HG02763 (cell line): ENCODE data around the gene SARDH.

Experiments used
- ATAC-seq: cut with Tn5 transposase; IDR thresholded peaks from one replicate; pipeline ENCODE4 v1.9.1; 2021; ENCODE audit warnings: mild to moderate bottlenecking, moderate library complexity; ENCODE audit not compliant: unreplicated experiment

SARDH gene

GRCh38 chr9:133673258-133673655 lies 64.9 kb downstream of the SARDH start:
- ATAC-seq = no peak

DNA sequence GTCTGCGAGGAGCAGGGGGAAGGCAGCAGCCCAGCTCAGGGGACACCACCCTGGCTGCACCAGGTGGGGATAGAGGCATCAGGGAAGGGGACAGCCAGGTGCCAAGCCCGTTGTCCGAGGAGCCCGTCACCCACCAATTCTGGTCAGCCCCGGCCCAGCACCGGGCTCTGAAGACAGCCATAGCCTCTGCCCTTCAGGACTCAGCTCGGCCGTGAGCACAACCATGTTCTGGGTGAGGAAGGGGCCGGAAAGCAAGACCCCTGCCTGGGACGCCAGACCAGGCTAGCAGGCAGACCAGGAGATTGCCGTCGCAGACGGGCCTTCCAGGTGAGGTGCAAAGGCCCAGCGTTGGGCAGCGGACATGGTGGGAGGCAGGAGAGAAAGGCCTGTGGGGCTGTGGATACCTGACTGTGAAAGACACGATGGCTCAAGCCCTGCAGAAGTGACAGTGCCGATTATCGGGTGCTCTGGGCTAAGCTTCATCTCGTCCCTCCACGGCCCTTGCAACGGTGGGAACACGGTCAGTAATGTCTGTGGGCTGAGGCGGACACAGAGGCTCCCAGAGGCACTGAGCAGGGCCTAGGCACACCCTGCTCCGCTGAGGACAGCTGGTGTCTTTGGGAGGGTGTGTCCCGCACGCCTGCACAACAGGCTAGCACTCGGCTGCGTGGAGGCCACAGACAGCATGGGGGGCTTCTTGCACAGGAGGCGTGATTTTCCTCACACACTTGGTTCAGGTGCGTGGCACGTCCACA lies 65.5 kb downstream of the SARDH start:
- ATAC-seq = no peak

GRCh38 chr9:133671371-133671770 lies 66.8 kb downstream of the SARDH start:
- no peak for ATAC-seq

DNA sequence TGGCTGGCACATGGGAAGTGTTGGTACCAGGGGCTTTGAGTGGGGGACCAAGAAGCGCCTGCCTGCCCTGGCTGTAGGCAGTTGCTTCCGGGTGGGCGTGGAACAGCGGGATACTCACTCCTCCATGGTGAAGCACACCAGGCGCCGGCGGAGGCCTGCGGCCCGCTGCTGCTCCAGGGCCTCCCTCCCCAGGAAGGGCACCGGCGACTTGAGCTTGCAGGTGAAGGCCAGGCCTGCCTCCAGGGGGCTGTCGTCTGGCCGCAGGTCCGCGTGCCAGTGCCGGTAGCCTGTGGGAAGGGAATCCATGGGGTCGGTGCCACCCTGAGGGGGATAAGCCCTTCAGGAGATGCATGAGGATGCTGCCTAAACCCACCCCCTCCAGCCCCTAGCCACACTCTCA lies 67.7 kb downstream of the SARDH start:
- no peak for ATAC-seq

DNA sequence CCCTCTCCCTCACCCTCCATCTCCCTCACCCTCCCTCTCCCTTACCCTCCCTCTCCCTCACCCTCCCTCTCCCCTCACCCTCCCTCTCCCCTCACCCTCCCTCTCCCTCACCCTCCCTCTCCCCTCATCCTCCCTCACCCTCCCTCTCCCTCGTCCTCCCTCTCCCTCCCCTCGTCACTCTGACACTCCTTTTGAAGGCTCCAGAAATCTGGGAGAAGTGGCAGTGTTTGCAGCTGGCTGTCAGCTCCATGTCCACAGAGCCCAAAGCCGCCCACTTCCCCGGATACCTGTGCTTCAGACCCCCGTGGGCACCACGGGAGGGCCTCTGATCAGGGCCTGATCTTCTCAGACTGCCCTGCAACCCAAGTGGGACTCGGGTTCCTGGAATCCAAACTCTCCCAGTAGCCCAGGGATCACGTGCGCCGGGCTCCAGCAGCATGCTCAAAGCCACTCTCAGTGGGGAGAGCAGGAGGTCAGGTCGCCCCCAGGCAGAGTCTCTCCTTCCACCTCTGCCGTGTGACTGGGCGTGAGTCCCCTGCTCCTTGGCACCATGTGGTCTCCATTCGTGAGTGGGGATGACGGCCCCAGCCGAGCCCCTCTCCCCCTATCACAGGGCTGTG lies 68.9 kb downstream of the SARDH start:
- ATAC-seq = no peak

DNA sequence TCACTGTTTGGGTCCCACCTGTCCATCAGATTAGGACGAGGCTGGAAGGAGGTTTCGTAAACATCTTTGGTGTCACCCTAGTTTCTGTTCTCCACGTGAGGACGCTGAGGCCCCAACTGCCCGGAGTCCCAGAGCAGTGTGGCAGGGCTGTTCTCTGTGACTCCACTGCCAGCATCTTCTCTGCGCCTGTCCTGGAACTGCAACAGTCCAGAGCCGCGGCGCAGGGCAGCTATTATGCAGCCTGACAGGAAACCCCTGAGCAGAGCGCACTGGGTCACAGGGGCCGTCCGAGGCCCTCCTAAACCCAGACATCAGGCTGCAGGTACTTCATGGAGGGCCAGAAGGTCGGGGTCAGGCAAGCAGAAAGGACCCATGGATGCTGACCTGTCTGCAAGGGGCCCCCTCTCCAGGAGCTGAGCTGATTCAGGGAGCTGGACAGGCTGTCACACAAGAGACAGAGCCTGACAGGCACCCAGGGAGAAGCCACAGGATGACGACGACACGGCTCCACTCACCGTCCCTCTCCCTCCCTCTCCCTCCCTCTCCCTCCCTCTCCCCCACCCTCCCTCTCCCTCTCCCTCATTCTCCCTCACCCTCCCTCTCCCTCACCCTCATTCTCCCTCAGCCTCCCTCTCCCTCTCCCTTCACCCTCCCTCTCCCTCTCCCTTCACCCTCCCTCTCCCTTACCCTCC lies 70.2 kb downstream of the SARDH start:
- no peak for ATAC-seq

DNA sequence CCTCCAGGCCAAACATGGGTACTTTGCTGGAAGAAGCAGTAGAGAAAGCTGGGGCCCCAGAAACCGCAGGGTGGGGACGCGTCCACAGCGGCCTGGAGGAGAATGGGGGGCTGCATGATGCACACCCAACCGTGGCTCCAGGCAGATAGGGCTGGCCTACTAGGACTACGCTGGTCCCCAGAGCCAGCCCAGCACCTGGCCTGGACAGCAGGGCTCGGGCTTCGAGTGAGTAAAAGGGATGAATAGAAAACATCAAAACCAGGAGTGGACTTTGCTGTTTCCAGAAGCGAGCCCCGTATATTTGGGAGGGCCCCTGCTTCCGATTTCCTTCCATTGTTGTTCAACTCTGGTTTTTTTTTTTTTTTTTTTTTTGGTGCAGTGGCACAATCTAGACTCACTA lies 71.3 kb downstream of the SARDH start:
- ATAC-seq = no peak

DNA sequence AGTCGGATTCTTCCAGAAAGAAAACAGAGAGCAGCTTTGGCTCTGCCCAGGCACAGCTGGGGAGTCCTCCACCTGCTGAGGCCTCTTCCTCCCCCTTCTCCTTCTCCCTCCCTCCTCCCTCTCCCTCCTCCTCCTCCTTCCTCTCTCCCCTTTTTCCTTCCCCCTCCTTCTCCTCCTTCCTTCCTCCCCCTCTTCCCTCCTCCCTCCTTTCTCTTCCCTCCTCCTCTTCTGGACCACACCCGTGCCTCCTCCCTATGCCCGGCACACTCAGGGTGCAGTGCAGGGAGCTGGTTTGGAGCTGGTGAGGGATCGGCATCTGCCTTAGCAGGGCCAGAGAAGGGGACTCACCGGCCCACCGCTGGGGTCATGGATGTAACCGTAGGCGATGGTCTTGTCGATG lies 71.8 kb downstream of the SARDH start:
- no peak for ATAC-seq

DNA sequence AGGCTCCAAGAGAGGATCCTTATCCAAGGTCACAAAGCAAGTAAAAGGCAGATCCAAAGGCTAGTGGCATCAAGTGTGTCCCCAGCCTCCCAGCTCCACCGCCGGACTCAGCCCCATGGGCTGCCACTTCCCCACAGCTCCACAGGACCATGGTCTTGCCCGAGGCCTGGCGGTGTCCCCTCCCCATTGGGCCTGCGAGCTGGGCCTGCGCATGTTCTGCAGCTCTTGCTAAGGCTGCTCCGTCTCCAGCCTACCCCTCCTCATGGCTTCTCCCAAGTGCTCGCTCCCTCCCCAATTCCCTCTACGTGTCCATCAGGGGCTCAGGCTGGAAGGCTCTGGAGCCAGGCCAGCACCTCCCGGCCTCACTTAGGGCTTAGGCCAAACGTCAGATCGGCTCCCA lies 72.6 kb downstream of the SARDH start:
- no peak for ATAC-seq

DNA sequence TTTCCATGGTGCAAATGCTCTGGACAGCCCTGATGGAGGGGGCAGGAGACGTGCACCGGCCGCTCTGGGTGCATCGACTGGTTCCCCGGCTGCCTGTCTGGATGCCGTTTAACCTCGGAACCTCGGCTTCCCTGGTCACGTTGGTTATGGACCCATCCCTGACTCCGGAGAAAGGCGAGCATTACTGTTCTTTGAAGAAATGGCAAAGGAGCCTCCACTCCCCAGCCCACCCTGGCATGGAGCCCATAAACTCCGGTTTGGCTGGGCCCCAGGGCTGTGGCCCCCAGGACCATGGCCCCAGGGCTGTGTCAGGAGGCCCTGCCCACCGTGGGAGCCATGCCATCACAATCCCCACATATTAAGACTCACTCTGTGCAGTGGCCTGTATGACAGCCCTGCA lies 73.1 kb downstream of the SARDH start:
- ATAC-seq = no peak

DNA sequence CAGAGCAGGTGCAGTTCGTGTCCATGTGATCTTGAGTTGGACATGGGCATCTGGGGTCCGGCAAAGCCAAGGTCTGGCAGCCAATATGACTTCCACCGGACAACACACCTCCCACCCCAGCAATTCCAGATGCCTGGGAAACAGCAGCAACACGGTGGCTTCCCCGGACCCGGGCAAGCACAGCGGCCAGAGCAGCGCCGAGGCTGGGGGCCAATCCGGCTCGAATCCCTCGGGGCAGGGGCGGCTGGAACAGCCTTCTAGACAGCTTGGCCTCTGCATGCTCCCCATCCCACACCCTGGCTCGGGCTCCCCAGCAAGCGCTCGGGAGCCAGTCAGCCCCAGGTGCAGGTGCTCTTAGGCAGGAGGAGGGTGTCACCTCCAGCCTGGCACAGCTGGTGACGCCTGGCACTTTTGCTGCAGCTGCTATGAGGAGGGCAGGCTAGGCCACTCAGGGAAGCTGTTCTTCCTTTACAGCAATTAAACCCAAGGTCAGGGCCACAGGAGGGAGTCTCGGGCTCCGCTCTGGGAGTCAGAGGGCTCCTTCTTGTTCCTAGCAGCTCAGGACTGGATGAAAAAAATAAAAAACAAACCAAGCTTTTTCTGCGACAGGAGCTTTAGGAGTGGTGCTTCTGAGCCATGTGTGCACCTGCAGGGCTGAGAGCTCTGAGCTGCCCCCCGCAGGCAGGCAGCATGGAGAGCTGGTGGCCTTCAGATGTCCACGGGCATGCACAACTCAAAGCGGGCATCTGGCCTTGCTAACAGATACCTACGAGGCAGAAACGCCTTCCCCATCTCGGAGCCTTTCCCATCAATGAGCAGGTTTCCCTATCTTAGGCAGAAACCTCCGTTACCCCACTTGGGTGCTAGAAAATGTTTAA lies 73.7 kb downstream of the SARDH start:
- no peak for ATAC-seq

- no peak for ATAC-seq
These were observed 76.2 kb downstream of the SARDH start for GRCh38 chr9:133661846-133662540.

DNA sequence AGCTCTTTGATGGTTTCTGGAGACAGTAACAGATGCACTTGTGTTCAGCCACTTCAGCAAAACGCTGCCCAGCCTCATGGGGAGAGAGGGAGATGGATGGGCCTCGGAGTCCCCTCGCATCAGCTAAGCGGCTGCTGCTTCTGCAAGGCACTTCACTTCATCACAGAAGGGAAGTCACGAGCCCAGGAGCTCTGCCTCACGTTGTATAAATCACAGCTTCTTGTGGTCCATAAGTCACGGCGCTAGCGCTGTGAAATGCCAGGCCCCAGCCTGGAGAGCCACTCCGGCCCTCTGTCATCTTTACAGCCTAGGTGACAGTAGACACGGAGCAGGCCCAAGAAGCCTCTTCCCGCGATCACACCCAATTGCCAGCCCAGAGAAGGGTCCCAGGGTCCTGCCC lies 78.6 kb downstream of the SARDH start:
- no peak for ATAC-seq

- ATAC-seq = no peak
These were observed 79.4 kb downstream of the SARDH start for GRCh38 chr9:133658442-133659431.

DNA sequence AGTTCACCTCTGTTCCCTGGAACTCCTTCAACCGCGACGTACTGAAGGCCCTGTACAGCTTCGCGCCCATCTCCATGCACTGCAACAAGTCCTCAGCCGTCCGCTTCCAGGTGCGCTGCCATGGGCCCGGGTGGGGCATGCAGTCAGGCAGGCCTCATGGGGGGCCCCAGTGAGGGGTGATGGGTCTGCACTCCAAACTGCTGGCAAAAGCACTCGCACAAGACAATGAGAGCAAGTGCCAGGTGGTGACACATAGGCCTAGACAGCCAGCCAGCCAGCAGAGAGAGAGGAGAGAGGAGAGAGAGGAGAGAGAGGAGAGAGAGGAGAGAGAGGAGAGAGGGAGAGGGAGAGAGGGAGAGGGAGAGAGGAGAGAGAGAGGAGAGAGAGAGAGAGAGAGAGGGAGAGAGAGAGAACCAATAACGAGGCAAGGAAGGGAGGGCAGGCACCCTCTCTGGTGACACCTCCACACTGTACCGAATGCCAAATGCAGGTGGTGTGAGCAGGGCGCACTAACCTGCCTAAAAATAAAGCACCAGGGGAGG lies 81.0 kb downstream of the SARDH start:
- ATAC-seq = no peak

DNA sequence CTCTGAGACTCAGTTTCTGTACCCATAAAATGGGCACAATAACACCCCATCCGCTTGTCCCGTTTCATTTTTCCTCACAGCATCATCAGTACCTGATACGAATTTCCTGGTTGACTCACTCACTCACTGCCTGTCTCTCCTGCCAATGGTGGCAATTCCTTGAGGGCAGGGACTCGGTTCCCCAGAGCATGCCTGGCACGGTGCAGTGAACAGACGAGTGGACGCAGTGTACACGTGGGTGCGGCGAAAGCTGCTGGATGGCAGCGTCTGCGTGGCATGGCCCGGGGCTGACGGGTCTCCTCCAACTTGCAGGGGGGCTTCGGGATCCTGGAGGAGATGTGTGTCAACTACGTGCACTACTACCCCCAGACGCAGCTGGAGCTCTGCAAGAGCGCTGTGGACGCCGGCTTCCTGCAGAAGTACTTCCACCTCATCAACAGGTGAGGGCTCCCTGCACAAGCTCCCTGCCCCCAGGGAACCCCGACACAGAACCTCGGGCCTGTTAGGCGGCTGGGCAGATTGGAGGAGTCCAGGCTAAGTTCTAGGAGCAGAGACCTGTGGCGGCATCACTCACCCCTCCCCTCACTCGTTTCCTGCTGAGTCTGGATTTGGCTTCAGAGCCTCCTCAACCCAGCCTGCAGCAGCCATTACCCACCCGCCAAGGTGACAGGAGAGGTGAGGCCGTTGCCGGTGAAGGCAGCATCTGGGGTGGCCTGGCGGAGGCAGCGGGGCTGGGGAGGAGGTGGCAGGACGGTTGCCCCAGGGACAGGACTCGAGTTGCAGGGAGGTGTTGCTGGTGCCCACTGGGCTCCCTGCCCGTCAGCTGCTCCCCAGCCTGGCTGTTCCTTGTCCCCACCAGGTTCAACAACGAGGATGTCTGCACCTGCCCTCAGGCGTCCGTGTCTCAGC lies 81.7 kb downstream of the SARDH start:
- no peak for ATAC-seq

DNA sequence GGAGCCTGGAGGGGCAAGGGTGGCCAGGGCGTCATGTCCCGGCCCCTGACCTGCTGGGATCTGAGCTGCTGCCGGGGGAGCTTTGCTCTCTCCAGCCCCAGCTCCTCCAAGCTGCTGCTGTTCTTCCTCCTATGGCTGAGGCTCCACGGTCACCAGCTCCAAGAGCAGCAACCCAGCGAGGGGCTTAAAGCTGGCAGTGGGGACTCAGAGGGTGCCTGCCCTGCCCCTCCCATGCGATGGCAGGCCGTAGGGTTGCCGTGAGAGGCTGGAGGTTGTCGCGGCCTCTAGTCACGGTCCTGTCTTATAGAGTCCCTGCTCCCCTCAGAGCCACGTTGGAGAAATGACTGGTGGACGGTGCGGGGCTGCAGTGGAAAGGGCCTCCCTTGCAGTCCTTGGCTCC lies 82.5 kb downstream of the SARDH start:
- ATAC-seq = no peak
